Activated CD4-positive, alpha-beta T cell treated with anti-CD3 and anti-CD28 coated beads, Interleukin-2, amount 50 U/mL, for 1 hour (primary cell): Measurements from ENCODE around the gene ZNF175.

ENCODE experiments used
- DNase-seq: peaks from one replicate; pipeline ENCODE4 v3.0.0-alpha.2; 2020

ZNF175 gene

GRCh38 chr19:51550848-51551672 lies 20.0 kb upstream of the ZNF175 start:
- no peak for DNase-seq

DNA sequence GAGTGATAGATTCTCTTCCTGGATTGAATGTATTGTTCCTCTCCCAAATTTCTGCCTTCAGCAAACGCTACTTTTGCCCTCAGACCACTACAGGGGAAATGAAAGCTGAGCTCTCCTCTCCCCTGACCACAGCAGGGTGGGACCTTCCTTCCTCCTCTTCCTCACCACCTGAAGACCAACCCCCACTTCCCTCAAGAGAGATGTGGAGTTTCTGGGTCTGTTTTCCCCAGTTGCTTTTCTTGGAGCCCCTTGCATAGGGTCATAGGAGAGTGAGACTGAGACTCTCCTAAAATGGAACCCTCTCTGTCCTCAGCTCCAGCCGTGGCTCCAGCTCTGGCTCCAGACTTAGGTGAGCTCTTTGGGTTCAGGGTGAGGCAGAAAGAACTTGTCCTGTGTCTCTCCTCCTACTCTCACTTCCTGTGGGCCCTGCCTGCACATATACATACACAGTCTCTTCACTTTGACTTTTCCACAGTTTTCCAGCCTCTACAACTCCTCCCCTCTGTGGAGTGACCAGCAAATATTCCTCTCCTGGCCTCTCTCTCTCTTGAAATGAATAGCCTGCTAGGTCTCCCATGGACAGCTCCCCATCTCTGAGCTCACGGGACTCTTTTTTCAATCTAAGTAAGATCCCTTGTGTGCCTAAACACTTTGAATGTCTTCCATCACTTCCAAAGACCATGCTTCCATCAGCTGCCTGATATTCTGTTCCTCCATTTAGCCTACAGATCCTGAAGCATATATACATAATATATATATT lies 19.2 kb upstream of the ZNF175 start:
- DNase-seq: no peak

GRCh38 chr19:51552608-51552995 lies 18.5 kb upstream of the ZNF175 start:
- no peak for DNase-seq

DNA sequence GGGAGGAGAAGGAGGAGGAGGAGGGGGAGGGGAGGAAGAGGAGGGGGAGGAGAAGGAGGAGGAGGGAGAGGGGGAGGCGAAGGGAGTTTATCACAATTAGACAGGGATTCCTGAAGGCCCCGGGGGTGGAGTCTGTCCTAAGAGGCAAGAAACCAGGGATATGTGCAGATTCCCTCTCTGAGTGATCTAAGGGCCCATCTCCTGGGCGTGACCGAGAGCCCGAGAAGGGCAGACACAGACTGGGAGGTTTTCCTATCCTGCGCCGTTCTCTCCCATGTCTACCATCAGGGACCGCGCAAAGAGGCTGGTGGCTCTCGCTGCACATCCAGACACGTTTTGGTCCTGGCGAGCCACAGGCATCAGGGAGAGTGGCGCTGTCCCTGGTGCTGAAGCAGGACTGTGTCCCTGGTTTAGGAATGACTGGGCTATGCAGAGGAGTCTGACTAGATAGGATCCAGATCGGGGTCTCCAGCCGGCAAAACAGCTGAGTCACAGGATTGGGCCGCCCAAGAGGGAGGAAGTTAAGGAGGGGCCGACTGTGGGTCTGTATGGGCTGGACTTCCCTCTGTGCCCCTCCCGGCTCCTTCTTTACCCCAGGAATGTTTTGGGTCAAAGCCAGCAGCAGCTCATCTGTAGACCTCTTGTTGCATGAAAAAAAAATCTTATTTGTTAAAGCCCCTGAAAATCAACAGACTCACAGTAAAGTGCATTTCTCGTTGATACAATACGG lies 17.9 kb upstream of the ZNF175 start:
- peak; percentile 27 for DNase-seq

DNA sequence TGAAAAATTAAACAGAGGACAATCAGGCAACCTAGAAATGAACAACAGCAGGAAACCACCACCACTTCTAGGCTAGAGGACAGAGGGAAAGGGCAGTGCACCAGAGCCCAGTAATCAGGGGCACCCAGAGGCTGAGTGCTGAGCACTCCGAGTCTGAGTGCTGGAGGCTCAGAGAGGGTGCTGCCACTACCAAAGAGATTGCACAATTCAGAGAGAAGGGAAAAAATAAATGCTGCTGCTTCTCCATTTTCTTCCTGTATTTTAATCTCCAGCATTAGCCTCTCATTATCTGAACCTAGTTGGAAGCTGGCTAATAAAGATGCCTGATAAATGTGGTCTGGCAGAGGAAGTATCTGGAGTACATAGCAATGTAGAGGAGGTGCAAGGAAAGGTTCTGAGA lies 11.8 kb upstream of the ZNF175 start:
- no peak for DNase-seq

DNA sequence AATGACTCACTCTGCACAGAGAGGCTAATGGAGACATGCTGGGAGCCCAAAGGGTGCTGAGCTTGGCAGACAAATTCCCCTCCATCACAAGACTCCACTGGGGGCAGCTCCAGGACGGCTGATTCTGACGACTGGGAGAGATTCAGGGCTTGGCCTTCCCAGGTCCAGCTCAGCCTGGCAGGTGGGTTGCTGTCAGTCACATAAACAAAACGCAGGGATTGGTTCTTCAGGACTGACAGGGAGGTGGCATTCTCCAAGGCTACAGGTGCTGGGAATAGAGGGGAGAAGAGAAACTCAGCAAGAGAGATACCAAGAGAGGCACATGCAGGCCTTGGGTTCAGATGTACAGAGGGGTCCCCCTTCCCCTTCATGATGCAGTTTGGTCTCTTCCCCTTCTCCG lies 10.7 kb upstream of the ZNF175 start:
- no peak for DNase-seq

GRCh38 chr19:51564791-51565190 lies 6.3 kb upstream of the ZNF175 start:
- DNase-seq: no peak

DNA sequence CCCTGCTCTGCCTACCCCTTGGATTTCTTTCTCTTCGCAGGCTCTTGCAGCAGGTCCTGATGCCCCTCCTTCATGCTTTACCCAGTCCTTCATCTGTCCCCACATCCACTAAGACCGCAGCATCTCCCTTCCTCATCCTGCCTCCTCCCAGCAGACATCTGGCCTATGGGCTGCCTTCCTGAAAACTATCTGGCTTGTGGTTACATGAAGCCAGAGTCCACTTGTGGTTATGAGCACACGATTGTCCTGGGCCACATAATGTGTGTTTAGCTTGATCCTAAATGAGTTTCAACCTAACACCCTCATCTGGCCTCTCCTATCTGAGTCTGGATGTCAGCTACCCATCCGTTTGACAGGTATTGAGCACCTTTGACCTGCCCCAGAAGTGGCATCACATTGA lies 5.5 kb upstream of the ZNF175 start:
- DNase-seq: no peak

DNA sequence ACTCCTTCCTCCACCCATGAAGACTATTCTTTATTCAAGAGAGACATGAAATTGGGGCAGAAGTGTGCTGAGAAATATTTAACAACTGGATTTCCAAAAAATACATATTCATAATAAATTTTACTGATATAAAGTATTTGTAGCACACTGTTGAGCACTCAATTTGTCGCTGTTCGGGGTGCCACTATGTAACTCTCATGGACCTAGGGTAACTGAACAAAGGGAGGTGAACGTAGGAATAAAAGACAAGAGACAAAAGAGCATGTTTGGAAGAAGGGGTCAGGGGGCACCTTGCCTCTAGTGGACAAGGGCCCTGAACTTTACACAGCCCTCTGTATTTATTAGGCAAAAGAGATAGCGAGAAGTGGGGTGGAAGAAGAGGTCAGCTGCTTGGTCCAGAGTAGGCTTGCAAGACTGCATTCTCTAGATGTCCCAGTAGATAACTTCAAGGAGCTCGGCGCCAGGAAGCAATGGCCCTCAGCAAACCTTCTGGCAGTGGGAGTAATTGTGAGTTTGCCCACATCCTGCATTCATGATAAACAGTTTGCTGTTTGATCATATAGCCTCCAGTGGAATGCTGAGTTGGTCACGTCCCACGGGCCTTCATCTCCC lies 4.5 kb upstream of the ZNF175 start:
- DNase-seq: no peak

GRCh38 chr19:51567583-51567982 lies 3.5 kb upstream of the ZNF175 start:
- DNase-seq: no peak

- DNase-seq: no peak
Measured at GRCh38 chr19:51568456-51568855, 2.6 kb upstream of the ZNF175 start.

- DNase-seq: no peak
Measured at GRCh38 chr19:51571599-51571998, 516 bp downstream of the ZNF175 start.

DNA sequence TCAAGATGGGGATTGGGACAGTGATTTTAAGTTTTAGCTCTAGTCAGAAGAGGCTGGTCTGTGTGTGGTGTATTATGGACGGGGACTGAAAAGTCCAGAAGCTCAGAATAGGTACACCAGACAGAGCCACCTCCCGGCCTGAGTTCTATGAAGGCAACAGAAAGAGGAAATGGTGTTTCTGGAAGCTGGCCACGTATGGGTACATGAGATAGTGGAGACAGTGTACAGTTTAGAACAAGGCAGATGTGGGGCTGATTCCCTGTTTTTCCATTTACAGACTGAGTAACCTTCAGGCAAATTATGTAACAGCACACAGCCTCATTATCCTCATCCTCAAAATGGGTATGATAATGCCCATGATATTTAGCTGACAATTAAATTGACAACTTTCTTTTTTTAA lies 1.3 kb downstream of the ZNF175 start:
- no peak for DNase-seq

- DNase-seq: no peak
Measured at GRCh38 chr19:51572908-51573307, 1.8 kb downstream of the ZNF175 start.

- DNase-seq: no peak
Measured at GRCh38 chr19:51573331-51573730, 2.2 kb downstream of the ZNF175 start.

GRCh38 chr19:51576850-51577249 lies 5.8 kb downstream of the ZNF175 start:
- no peak for DNase-seq

DNA sequence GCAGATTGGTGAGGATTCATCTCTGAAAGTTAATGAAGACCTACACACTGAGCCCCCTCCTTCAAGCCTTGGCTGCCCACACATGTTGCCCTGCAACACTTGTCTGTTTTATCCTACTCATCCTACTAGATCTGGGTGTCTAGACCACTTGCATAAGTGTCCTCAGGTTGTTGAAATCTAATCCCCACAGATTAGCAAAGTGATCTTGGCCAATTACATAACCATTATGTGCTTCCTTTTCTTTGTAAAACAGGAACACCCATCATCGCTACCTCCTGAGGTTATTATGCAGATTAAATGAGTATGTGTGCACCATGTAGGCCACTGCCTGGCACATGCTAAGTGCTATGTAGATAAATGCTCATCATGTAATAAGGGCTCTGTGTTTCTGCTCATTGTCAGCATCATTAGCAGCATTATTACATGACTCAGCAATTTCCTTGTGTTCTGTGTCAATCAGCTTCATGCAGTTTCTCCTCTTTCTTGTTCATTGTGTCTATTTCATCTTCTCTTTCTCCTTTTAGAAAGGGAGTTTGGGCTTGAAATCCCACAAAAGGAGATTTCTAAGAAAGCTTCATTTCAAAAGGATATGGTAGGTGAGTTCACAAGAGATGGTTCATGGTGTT lies 15.1 kb downstream of the ZNF175 start:
- no peak for DNase-seq

- no peak for DNase-seq
Measured at GRCh38 chr19:51586799-51587198, 15.7 kb downstream of the ZNF175 start.

- no peak for DNase-seq
Measured at GRCh38 chr19:51587264-51588191, 16.4 kb downstream of the ZNF175 start.

DNA sequence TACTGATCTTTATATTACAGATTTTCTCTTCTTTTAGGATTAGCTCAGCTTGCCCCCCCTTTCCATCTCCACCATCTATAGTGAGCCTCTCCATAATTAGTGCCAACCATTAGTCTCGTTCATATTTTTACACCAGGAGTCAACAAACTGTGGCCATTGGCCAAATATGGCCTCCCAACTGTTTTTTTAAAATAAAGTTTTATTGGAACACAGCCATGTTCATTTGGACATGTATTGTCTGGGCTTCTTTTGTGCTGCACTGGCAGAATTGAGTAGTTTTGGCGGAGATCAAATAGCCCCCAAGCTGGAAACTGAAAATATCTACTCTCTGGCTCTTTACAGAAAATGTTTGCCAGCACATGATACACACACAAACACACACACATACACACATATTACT lies 18.4 kb downstream of the ZNF175 start:
- DNase-seq: no peak

DNA sequence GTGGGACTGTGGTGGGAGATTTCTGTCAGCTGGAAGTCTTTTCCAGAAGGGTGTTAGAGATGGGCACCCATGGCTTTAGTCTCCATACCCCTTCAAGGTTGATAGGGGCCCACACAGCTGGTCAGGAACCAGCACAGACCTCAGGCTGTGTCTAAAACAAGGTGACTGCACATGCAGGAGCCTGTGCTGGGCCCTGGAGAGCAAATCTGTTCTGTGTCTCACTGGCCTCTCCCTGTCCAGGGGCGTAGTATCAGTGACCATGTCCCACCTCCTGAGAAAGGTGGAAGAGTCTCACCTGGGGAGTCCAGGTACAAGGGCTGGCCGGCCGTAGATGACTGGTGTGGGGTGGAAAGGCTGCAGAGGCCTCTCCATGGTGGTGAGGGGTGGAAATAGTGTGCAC lies 19.4 kb downstream of the ZNF175 start:
- DNase-seq: no peak

GRCh38 chr19:51592521-51592920 lies 21.4 kb downstream of the ZNF175 start:
- no peak for DNase-seq
